ENCODE results near the gene IRF2BP1.
"Not testable (repeated sequence)": the region's sequence is repeated elsewhere in the genome, so short reads cannot be mapped to it uniquely, and the experiment has no call there.

DNA sequence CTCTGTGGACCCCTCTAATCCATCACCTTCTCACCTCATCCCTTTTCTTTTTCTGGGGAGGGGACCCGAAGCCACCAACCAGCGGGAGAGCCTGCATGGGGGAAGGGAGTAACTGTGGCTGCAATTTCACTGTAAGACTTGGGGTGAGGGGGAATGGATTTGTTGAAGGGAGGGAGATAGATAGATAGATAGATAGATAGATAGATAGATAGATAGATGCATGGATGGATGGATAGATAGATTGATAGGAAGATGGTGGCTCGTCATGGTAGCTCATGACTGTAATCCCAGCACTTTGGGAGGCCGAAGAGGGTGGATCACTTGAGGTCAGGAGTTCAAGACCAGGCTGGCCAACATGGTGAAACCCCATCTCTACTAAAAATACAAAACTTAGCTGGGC, 18.7 kb downstream of the IRF2BP1 start:
- TF ChIP-seq, protein P1, sequence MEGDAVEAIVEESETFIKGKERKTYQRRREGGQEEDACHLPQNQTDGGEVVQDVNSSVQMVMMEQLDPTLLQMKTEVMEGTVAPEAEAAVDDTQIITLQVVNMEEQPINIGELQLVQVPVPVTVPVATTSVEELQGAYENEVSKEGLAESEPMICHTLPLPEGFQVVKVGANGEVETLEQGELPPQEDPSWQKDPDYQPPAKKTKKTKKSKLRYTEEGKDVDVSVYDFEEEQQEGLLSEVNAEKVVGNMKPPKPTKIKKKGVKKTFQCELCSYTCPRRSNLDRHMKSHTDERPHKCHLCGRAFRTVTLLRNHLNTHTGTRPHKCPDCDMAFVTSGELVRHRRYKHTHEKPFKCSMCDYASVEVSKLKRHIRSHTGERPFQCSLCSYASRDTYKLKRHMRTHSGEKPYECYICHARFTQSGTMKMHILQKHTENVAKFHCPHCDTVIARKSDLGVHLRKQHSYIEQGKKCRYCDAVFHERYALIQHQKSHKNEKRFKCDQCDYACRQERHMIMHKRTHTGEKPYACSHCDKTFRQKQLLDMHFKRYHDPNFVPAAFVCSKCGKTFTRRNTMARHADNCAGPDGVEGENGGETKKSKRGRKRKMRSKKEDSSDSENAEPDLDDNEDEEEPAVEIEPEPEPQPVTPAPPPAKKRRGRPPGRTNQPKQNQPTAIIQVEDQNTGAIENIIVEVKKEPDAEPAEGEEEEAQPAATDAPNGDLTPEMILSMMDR (conservative IDR thresholded peaks at IDR 0.05 in 1 of 2, IDR thresholded peaks at IDR 0.05 in 1 of 2; ENCODE audit: low read depth in 1 of 2, low read length in 2 of 2): not testable (repeated sequence)
- not testable (repeated sequence) for TF ChIP-seq EZH2 (IDR thresholded peaks at IDR 0.05; ENCODE audit: low read length, missing control alignments)

Measured in fibroblast of lung (primary cell).